Measurements from ENCODE around the gene MADCAM1. TPM values are rescaled to one million over a fixed set of nuclear protein-coding genes. Genes with fewer than 3 reads are reported as not detected.

Gene MADCAM1
- total and polyA plus RNA-seq, 9 donors: 0.11 to 0.90 (median 0.42) TPM; not detected in 2

- 89 to 94% (median 92%) methylated on average over 26 of the region's 26 CpGs for WGBS, 3 donors
- H3K4me1 ChIP-seq (ENCODE audit: insufficient read depth): peaks cover 15% of the 10 kb centered on the region
- no peaks in the 10 kb centered on the region for H3K27me3 ChIP-seq
- no peaks in the 10 kb centered on the region for H3K9me3 ChIP-seq
- no peak overlapping the region for H3K27ac ChIP-seq
- no peak overlapping the region for H3K4me3 ChIP-seq
- intact Hi-C loops (cut with DNase I): loop anchor here in 1 of 4 donors (10.0 kb wide), 1 partner anchor 88 kb away; no protein-coding TSS in a partner anchor
- H3K36me3 ChIP-seq: no peaks in the 10 kb centered on the region
- TF ChIP-seq EP300 (IDR thresholded peaks at IDR 0.05): no peak
- TF ChIP-seq POLR2A (IDR thresholded peaks at IDR 0.05): no peak
- no peak for TF ChIP-seq CTCF (IDR thresholded peaks at IDR 0.05)
- no peak for DNase-seq
Observed at GRCh38 chr19:536881-537404, 40.7 kb downstream of the MADCAM1 start.

- peaks cover 9% of the 10 kb centered on the region for H3K4me1 ChIP-seq (ENCODE audit: insufficient read depth)
- H3K27me3 ChIP-seq: no peaks in the 10 kb centered on the region
- H3K36me3 ChIP-seq: no peaks in the 10 kb centered on the region
- no peak overlapping the region for H3K27ac ChIP-seq
- H3K4me3 ChIP-seq: no peak overlapping the region
- WGBS, 3 donors: 83 to 84% (median 84%) methylated on average over 40 of the region's 40 CpGs
- H3K9me3 ChIP-seq: no peaks in the 10 kb centered on the region
- TF ChIP-seq POLR2A (IDR thresholded peaks at IDR 0.05) (no peak), CTCF (IDR thresholded peaks at IDR 0.05) (no peak), EP300 (IDR thresholded peaks at IDR 0.05) (no peak)
- intact Hi-C loops (cut with DNase I): loop anchor here in 1 of 4 donors (10.0 kb wide), 1 partner anchor 86 kb away; no protein-coding TSS in a partner anchor
- no peak for DNase-seq
Observed at GRCh38 chr19:538641-539428, 42.5 kb downstream of the MADCAM1 start.

- no peak for DNase-seq
- Histone ChIP-seq H3K4me3 (no peak overlapping the region), H3K27me3 (no peaks in the 10 kb centered on the region), H3K27ac (no peak overlapping the region), H3K9me3 (no peaks in the 10 kb centered on the region), H3K36me3 (no peaks in the 10 kb centered on the region), H3K4me1 (ENCODE audit: insufficient read depth) (peaks cover 8% of the 10 kb centered on the region)
- intact Hi-C loops (cut with DNase I): loop anchor here in 1 of 4 donors (10.0 kb wide), 1 partner anchor 85 kb away; no protein-coding TSS in a partner anchor
- TF ChIP-seq EP300 (IDR thresholded peaks at IDR 0.05) (no peak), POLR2A (IDR thresholded peaks at IDR 0.05) (no peak), CTCF (IDR thresholded peaks at IDR 0.05) (no peak)
- WGBS, 3 donors: 80 to 86% (median 83%) methylated on average over 26 to 30 of the region's 30 CpGs
Observed at GRCh38 chr19:539429-540030, 43.2 kb downstream of the MADCAM1 start.

- Histone ChIP-seq H3K27me3 (no peaks in the 10 kb centered on the region), H3K27ac (no peak overlapping the region), H3K36me3 (no peaks in the 10 kb centered on the region), H3K4me1 (ENCODE audit: insufficient read depth) (peaks cover 2% of the 10 kb centered on the region), H3K9me3 (no peaks in the 10 kb centered on the region), H3K4me3 (no peak overlapping the region)
- intact Hi-C loops (cut with DNase I): no loop called here
- no peak for TF ChIP-seq CTCF (IDR thresholded peaks at IDR 0.05)
- TF ChIP-seq POLR2A (IDR thresholded peaks at IDR 0.05): no peak
- DNase-seq: no peak
- 85 to 91% (median 86%) methylated on average over 51 of the region's 51 CpGs for WGBS, 3 donors
Observed at GRCh38 chr19:540867-541637, 44.8 kb downstream of the MADCAM1 start.

Data from ovary (tissue), 9 donors.